ENCODE measurements around the gene ENTREP1. TPM values are rescaled to one million over a fixed set of nuclear protein-coding genes. Genes with fewer than 3 reads are reported as not detected.

The ENTREP1 gene
- total and polyA plus RNA-seq, 2 donors (not counting 1 experiment from before 2014, with no cell fraction given): not detected

GRCh38 chr9:69411246-69411645 is 86.2 kb downstream of the ENTREP1 start:
- intact Hi-C loops (cut with micrococcal nuclease): no loop called here
- no peaks in the 10 kb centered on the region for H3K4me1 Mint-ChIP-seq
- Histone ChIP-seq H2AFZ (ENCODE audit: insufficient read depth, low read depth, low read length, poor library complexity, severe bottlenecking) (no peak overlapping the region), H4K20me1 (ENCODE audit: control insufficient read depth, insufficient read depth, low read length, poor library complexity, severe bottlenecking) (no peaks in the 10 kb centered on the region), H3K4me1 (ENCODE audit: control insufficient read depth in 2 of 2, insufficient read depth in 2 of 2, low read length in 2 of 2) (no peaks in the 10 kb centered on the region), H3K9ac (ENCODE audit: low read length) (no peak overlapping the region), H3K4me3 (ENCODE audit: control extremely low read depth in 1 of 5, extremely low read depth in 1 of 5, insufficient read depth in 1 of 5, low read depth in 2 of 5, low read length in 4 of 5) (no peak overlapping the region), H3K79me2 (ENCODE audit: control insufficient read depth, insufficient read depth, low read length) (no peaks in the 10 kb centered on the region), H3K9me3 (ENCODE audit: control extremely low read depth in 1 of 3, control insufficient read depth in 2 of 3, insufficient read depth in 1 of 3, low read length in 2 of 3) (peaks cover 0 to 11% (median 0%) of the 10 kb centered on the region in 3 donors), H3K27me3 (replicated peaks in 1 of 4; ENCODE audit: control extremely low read depth in 1 of 4, control insufficient read depth in 3 of 4, insufficient read depth in 4 of 4, low read length in 3 of 4) (no peaks in the 10 kb centered on the region), H3K36me3 (replicated peaks in 1 of 2; ENCODE audit: control extremely low read depth in 1 of 2, control insufficient read depth in 1 of 2, extremely low read depth in 1 of 2, insufficient read depth in 2 of 2, low read length in 1 of 2) (no peaks in the 10 kb centered on the region), H3K27ac (ENCODE audit: low read length in 2 of 2) (no peak overlapping the region), H3K4me2 (replicated peaks; ENCODE audit: low read depth, low read length, poor library complexity, severe bottlenecking) (no peak overlapping the region)
- no peaks in the 10 kb centered on the region for H3K9me3 Mint-ChIP-seq (ENCODE audit: insufficient read depth)
- CTCF ChIA-PET: no interaction called here
- 83% methylated on average over 1 of the region's 3 CpGs for WGBS (ENCODE audit: insufficient coverage)
- peaks cover 13% of the 10 kb centered on the region for H3K27me3 Mint-ChIP-seq
- H3K27ac Mint-ChIP-seq: no peak overlapping the region
- ATAC-seq (ENCODE audit: low read depth) (no peak), DNase-seq (no peak)
- H3K4me3 Mint-ChIP-seq: no peak overlapping the region
- no peak for TF ChIP-seq CTCF (IDR thresholded peaks at IDR 0.05)
- TF ChIP-seq EZH2 (IDR thresholded peaks at IDR 0.05; ENCODE audit: borderline replicate concordance, insufficient read depth, low read depth, low read length, poor library complexity, severe bottlenecking): no peak
- POLR2A ChIA-PET: no interaction called here

- ChIA-PET CTCF (interaction anchor here (1.5 kb wide), 1 partner anchor 10 kb away, joined by 10 read pairs; no protein-coding TSS in a partner anchor), POLR2A (no interaction called here)
- Histone ChIP-seq H3K9me3 (ENCODE audit: control extremely low read depth in 1 of 3, control insufficient read depth in 2 of 3, insufficient read depth in 1 of 3, low read length in 2 of 3) (peaks cover 0 to 11% (median 0%) of the 10 kb centered on the region in 3 donors), H3K9ac (ENCODE audit: low read length) (no peak overlapping the region), H3K79me2 (ENCODE audit: control insufficient read depth, insufficient read depth, low read length) (no peaks in the 10 kb centered on the region), H4K20me1 (ENCODE audit: control insufficient read depth, insufficient read depth, low read length, poor library complexity, severe bottlenecking) (no peaks in the 10 kb centered on the region), H2AFZ (ENCODE audit: insufficient read depth, low read depth, low read length, poor library complexity, severe bottlenecking) (no peak overlapping the region), H3K27ac (ENCODE audit: low read length in 2 of 2) (no peak overlapping the region), H3K27me3 (replicated peaks in 1 of 4; ENCODE audit: control extremely low read depth in 1 of 4, control insufficient read depth in 3 of 4, insufficient read depth in 4 of 4, low read length in 3 of 4) (no peaks in the 10 kb centered on the region), H3K4me2 (replicated peaks; ENCODE audit: low read depth, low read length, poor library complexity, severe bottlenecking) (no peak overlapping the region), H3K36me3 (replicated peaks in 1 of 2; ENCODE audit: control extremely low read depth in 1 of 2, control insufficient read depth in 1 of 2, extremely low read depth in 1 of 2, insufficient read depth in 2 of 2, low read length in 1 of 2) (no peaks in the 10 kb centered on the region), H3K4me1 (ENCODE audit: control insufficient read depth in 2 of 2, insufficient read depth in 2 of 2, low read length in 2 of 2) (no peaks in the 10 kb centered on the region), H3K4me3 (ENCODE audit: control extremely low read depth in 1 of 5, extremely low read depth in 1 of 5, insufficient read depth in 1 of 5, low read depth in 2 of 5, low read length in 4 of 5) (no peak overlapping the region)
- TF ChIP-seq EZH2 (IDR thresholded peaks at IDR 0.05; ENCODE audit: borderline replicate concordance, insufficient read depth, low read depth, low read length, poor library complexity, severe bottlenecking) (no peak), CTCF (IDR thresholded peaks at IDR 0.05) (no peak)
- 76% methylated on average over 43 of the region's 52 CpGs for WGBS (ENCODE audit: insufficient coverage)
- no peaks in the 10 kb centered on the region for H3K9me3 Mint-ChIP-seq (ENCODE audit: insufficient read depth)
- no peak for DNase-seq
- intact Hi-C loops (cut with micrococcal nuclease): no loop called here
- peaks cover 13% of the 10 kb centered on the region for H3K27me3 Mint-ChIP-seq
- H3K27ac Mint-ChIP-seq: no peak overlapping the region
- no peaks in the 10 kb centered on the region for H3K4me1 Mint-ChIP-seq
- H3K4me3 Mint-ChIP-seq: no peak overlapping the region
- ATAC-seq (ENCODE audit: low read depth): no peak
Observed at GRCh38 chr9:69411931-69412740, 87.1 kb downstream of the ENTREP1 start.
